Measurements from ENCODE around the gene MAP2K4. TPM values are rescaled to one million over a fixed set of nuclear protein-coding genes. Genes with fewer than 3 reads are reported as not detected.

The MAP2K4 gene
- total and polyA plus RNA-seq, 2 of the 4 experiments (the other 2 are of a cell fraction): 14.5 to 32.6 TPM

DNA sequence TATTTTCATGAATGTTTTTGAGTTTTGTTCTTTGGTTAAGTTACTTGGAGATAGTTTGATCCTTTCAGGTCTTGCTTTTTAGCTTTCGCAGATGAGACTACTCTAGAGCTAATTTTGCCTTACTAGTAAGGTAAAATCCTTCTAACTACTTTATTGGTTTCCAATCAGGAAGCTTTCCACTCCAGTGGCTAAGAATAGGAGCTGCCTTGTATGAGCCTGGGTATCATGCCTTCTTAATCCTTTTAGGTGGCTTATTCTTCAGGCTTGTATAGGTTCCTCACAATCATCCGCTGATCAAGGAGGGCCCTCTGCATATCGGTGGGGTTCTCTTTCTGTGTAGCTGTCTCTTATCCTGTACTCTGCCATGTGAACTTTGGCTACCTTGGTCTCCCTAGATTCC is 53.7 kb downstream of the MAP2K4 start:
- dilution Hi-C loops (cut with HindIII; ENCODE audit: low sequenced_read_pairs, unreplicated experiment): no loop called here
- no peaks in the 10 kb centered on the region for H3K9me3 ChIP-seq (ENCODE audit: control insufficient read depth, insufficient read depth, low read length)

More for the DNA sequence above, 53.7 kb downstream of the MAP2K4 start:
- Histone ChIP-seq H3K36me3 (ENCODE audit: control insufficient read depth, insufficient read depth, low read length) (peaks cover 7% of the 10 kb centered on the region), H3K4ac (ENCODE audit: low read depth, low read length) (no peak overlapping the region), H2AK9ac (replicated peaks; ENCODE audit: low read depth, low read length, poor library complexity) (no peak overlapping the region), H2AFZ (replicated peaks; ENCODE audit: low read length, poor library complexity) (no peak overlapping the region), H3K9ac (ENCODE audit: low read depth, low read length) (no peak overlapping the region), H4K8ac (ENCODE audit: low read depth in 2 of 2, low read length in 2 of 2) (no peak overlapping the region), H3K79me1 (ENCODE audit: low read depth in 1 of 2, low read length in 2 of 2) (peaks cover 12 to 51% of the 10 kb centered on the region in 2 experiments), H3K9me1 (ENCODE audit: insufficient read depth, low read length) (no peaks in the 10 kb centered on the region; the same call in 1 of the 2 replicates), H2BK20ac (ENCODE audit: low read depth, low read length) (no peak overlapping the region), H3K4me2 (ENCODE audit: low read depth, low read length) (no peak overlapping the region), H3K23ac (ENCODE audit: low read depth, low read length) (no peak overlapping the region), H3K4me1 (ENCODE audit: control insufficient read depth, insufficient read depth, low read length) (peaks cover 4% of the 10 kb centered on the region), H3K4me3 (ENCODE audit: insufficient read depth, low read depth, low read length) (no peak overlapping the region), H3K18ac (ENCODE audit: low read depth, low read length) (no peak overlapping the region), H4K20me1 (ENCODE audit: insufficient read depth, low read length) (peaks cover 3% of the 10 kb centered on the region; the same call in 1 of the 2 replicates), H4K91ac (ENCODE audit: insufficient read depth, low read depth, low read length) (no peak overlapping the region), H2AK5ac (ENCODE audit: low read depth, low read length) (no peak overlapping the region), H3K27me3 (ENCODE audit: control insufficient read depth, insufficient read depth, low read length) (no peaks in the 10 kb centered on the region), H3K27ac (ENCODE audit: insufficient read depth, low read length) (no peak overlapping the region), H4K5ac (ENCODE audit: low read depth, low read length) (no peak overlapping the region), H2BK5ac (ENCODE audit: low read depth, low read length, poor library complexity, severe bottlenecking) (no peak overlapping the region), H2BK120ac (ENCODE audit: low read depth, low read length) (no peak overlapping the region), H2BK15ac (ENCODE audit: low read depth, low read length) (no peak overlapping the region), H3K56ac (ENCODE audit: extremely low read depth, insufficient read depth, low read length) (no peak overlapping the region), H3K14ac (replicated peaks; ENCODE audit: low read depth, low read length) (no peak overlapping the region)
- CTCF ChIA-PET: no interaction called here
- TF ChIP-seq POLR2A (IDR thresholded peaks at IDR 0.05; ENCODE audit: low read depth, low read length) (no peak), NFE2L2 (IDR thresholded peaks at IDR 0.05; ENCODE audit: low read depth, low read length) (no peak), FOS (IDR thresholded peaks at IDR 0.05; ENCODE audit: low read depth, low read length) (no peak), RCOR1 (IDR thresholded peaks at IDR 0.05; ENCODE audit: insufficient replicate concordance, low read length) (no peak), MAZ (IDR thresholded peaks at IDR 0.05; ENCODE audit: borderline replicate concordance, low read depth, low read length) (no peak), SMC3 (IDR thresholded peaks at IDR 0.05; ENCODE audit: low read depth, low read length) (no peak), BHLHE40 (IDR thresholded peaks at IDR 0.05; ENCODE audit: low read depth, low read length) (no peak), CEBPB (IDR thresholded peaks at IDR 0.05; ENCODE audit: low read depth, low read length) (no peak), MXI1 (IDR thresholded peaks at IDR 0.05; ENCODE audit: borderline replicate concordance, low read depth, low read length) (no peak), RFX5 (IDR thresholded peaks at IDR 0.05; ENCODE audit: low read depth, low read length) (no peak)
- TF ChIP-seq, protein P1, sequence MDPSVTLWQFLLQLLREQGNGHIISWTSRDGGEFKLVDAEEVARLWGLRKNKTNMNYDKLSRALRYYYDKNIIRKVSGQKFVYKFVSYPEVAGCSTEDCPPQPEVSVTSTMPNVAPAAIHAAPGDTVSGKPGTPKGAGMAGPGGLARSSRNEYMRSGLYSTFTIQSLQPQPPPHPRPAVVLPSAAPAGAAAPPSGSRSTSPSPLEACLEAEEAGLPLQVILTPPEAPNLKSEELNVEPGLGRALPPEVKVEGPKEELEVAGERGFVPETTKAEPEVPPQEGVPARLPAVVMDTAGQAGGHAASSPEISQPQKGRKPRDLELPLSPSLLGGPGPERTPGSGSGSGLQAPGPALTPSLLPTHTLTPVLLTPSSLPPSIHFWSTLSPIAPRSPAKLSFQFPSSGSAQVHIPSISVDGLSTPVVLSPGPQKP (IDR thresholded peaks at IDR 0.05; ENCODE audit: borderline replicate concordance, low read depth, low read length): no peak
- intact Hi-C loops (cut with micrococcal nuclease) (no loop called here), in situ Hi-C loops (cut with MboI; ENCODE audit: low sequenced_read_pairs) (no loop called here)
- ATAC-seq (ENCODE audit: low read depth) (no peak), DNase-seq (no peak)
- no TSS peak for BruUV-seq (replicated peaks)
- POLR2A ChIA-PET (ENCODE audit: unreplicated experiment): no interaction called here
- 70% methylated on average over 2 of the region's 3 CpGs; no CpG with 5 or more reads in 1 of the 2 experiments for WGBS, 2 experiments (ENCODE audit: extremely low coverage in 2 of 2, insufficient read length in 1 of 2)

Data from IMR-90 (cell line).